ENCODE results near the gene TSC2. TPM values are rescaled to one million over a fixed set of nuclear protein-coding genes. Genes with fewer than 3 reads are reported as not detected.

Gene TSC2
- total and polyA plus RNA-seq, 2 of the 13 experiments (the other 11 are each of a cell fraction or from before 2014, with no cell fraction given), result 19.6 to 40.4 TPM

- peak; percentile 75 for TF ChIP-seq MLX (CRISPR knock-in tag; IDR thresholded peaks at IDR 0.05)
- peak; percentile 19; the same call in 1 of the 2 replicates for TF ChIP-seq NFKB2 (CRISPR knock-in tag; IDR thresholded peaks at IDR 0.05; ENCODE audit: borderline replicate concordance)
- 0 out of 2 replicates have a peak, but pooled peaks have one; percentile 17 for TF ChIP-seq PAWR (CRISPR knock-in tag; IDR thresholded peaks at IDR 0.05; ENCODE audit: borderline replicate concordance)
- 0 out of 2 replicates have a peak, but pooled peaks have one; percentile 6 for TF ChIP-seq ZNF281 (CRISPR knock-in tag; IDR thresholded peaks at IDR 0.05; ENCODE audit: borderline replicate concordance)
- TF ChIP-seq NR0B2 (CRISPR knock-in tag; IDR thresholded peaks at IDR 0.05), result no peak; the same call in none of the 2 replicates
- TF ChIP-seq ZBTB10 (CRISPR knock-in tag; IDR thresholded peaks at IDR 0.05; ENCODE audit: borderline replicate concordance), result no peak
- no peak for TF ChIP-seq HMG20B (CRISPR knock-in tag; conservative IDR thresholded peaks at IDR 0.05)
- TF ChIP-seq AHR (CRISPR knock-in tag; IDR thresholded peaks at IDR 0.05), result no peak
- TF ChIP-seq SMYD3 (CRISPR knock-in tag; IDR thresholded peaks at IDR 0.05), result no peak
- TF ChIP-seq ZNF225 (CRISPR knock-in tag; IDR thresholded peaks at IDR 0.05), result peak; percentile 56; the same call in 1 of the 2 replicates
- peak; percentile 55; the same call in 1 of the 2 replicates for TF ChIP-seq ZNF646 (CRISPR knock-in tag; IDR thresholded peaks at IDR 0.05)
These were observed at the start of gene TSC2, which contains the start of gene NTHL1 (continued) for GRCh38 chr16:2047330-2048115.
